Activated CD4-positive, alpha-beta T cell treated with anti-CD3 and anti-CD28 coated beads, Interleukin-2, amount 10 ng/mL, durations not matched to agents 7 days and 5 days (primary cell): Measurements from ENCODE around the gene OR5M10. TPM values are rescaled to one million over a fixed set of nuclear protein-coding genes. Genes with fewer than 3 reads are reported as not detected.
"Not testable (repeated sequence)": the region's sequence is repeated elsewhere in the genome, so short reads cannot be mapped to it uniquely, and the experiment has no call there.

Source experiments
- CTCF ChIA-PET: fragments of 350-600 bp; sonication (Branson Sonifier 250); formaldehyde crosslinking; loops from one replicate; lab custom pipeline; 2021; ENCODE audit warnings: antibody characterized with exemption; lab: Charles Lee
- POLR2A ChIA-PET: fragments of 350-600 bp; sonication (Branson Sonifier 250); formaldehyde crosslinking; loops from one replicate; lab custom pipeline; 2021; ENCODE audit warnings: antibody characterized with exemption; lab: Charles Lee
- DNase-seq: peaks from one replicate; pipeline ENCODE4 v3.0.0-alpha.2; 2020
- H3K27ac Mint-ChIP-seq: one replicate; pipeline ENCODE4 v1.8.0; 2021; ENCODE audit warnings: mild to moderate bottlenecking, moderate library complexity, mixed read lengths
- H3K27me3 Mint-ChIP-seq: one replicate; pipeline ENCODE4 v1.8.0; 2021; ENCODE audit warnings: mixed read lengths
- H3K36me3 Mint-ChIP-seq: one replicate; pipeline ENCODE4 v1.8.0; 2021; ENCODE audit warnings: low read depth, mixed read lengths
- H3K4me1 Mint-ChIP-seq: one replicate; pipeline ENCODE4 v1.8.0; 2021; ENCODE audit warnings: mixed read lengths
- H3K4me3 Mint-ChIP-seq: one replicate; pipeline ENCODE4 v1.8.0; 2021; ENCODE audit warnings: mild to moderate bottlenecking, moderate library complexity, mixed read lengths
- H3K9me3 Mint-ChIP-seq: one replicate; pipeline ENCODE4 v1.8.0; 2021; ENCODE audit warnings: mixed read lengths
- total RNA-seq, 2 experiments: library from RNA; stranded (reverse); gene quantifications; one replicate each; pipeline ENCODE4 v1.2.3, GENCODE V29; 2021

The OR5M10 gene
- total RNA-seq: not detected

DNA sequence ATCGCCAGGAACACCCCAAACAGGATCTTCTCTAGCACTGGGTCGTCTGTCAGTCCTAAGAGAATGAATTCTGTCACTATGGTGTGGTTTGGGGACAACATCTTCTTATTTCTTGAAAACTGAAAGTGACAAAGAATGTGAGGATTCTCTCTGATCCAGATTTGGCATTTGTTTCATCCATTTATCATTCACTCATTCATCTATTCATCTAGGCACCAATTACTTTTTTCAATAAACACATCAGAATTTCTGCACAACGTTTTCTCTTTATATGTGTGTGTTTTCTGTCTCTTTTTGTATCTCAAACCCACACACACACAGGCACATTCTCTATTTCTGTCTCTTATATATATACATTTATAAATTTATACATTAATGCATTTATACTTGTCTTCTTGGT is at the start of gene OR5M10:
Gene OR5M10, minus strand, starts transcription at position 101 of the 400 bp plus-strand sequence. Its CDS starts 0 bp downstream, at position 101.
- H3K4me1 Mint-ChIP-seq: no peaks in the 10 kb centered on the region
- CTCF ChIA-PET: no interaction called here
- no peak within 1 kb of the TSS for H3K27ac Mint-ChIP-seq

DNA sequence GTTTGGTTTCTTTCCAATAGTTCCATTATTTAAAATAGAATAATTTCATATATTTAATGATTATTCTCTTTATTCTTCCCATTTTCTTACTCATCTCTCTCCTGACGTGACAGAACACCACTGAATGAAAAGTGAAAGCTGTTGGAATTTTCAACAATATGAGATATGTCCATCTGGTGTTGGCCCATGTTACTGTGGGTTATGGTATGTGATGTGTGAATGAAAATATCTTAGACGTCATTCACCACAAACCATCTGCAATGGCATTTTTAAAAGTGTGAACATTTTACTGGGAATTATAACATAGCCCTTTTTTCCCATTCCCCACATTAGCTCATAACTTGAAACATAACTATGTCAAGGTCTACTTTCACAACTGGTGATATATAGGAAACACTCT is 48.4 kb upstream of the OR5M10 start:
- Mint-ChIP-seq H3K27me3 (no peaks in the 10 kb centered on the region), H3K27ac (no peak overlapping the region), H3K36me3 (no peaks in the 10 kb centered on the region), H3K4me3 (no peak overlapping the region), H3K4me1 (no peaks in the 10 kb centered on the region), H3K9me3 (no peaks in the 10 kb centered on the region)
- ChIA-PET CTCF (no interaction called here), POLR2A (no interaction called here)
- DNase-seq: no peak

More for the DNA sequence above, at the start of gene OR5M10:
- no peak within 1 kb of the TSS for H3K4me3 Mint-ChIP-seq
- H3K27me3 Mint-ChIP-seq: no peaks in the 10 kb centered on the region
- H3K36me3 Mint-ChIP-seq: no peaks in the 10 kb centered on the region
- H3K9me3 Mint-ChIP-seq: peaks cover 8% of the 10 kb centered on the region
- no peak for DNase-seq
- POLR2A ChIA-PET: no interaction called here

DNA sequence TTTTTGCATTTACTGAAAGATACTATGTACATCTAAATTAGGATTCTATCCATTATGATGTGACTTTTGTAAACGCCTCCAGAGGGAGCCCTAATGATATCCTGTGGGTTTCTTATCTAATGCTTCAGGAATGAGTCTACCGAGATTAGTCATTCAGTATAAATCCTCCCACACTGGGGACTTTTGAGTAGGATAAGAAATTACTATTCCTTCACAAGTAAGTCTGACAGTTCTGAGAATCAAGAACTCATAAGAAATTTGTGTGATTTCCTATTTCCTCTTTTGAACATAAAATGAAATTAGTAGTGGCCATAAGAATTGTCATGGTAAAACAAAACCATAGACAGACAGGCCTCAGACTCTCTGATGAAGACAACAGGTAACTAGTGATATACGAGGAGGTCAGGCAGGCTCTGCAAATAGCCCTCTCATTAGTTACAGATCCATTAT is 47.2 kb upstream of the OR5M10 start:
- H3K27me3 Mint-ChIP-seq: no peaks in the 10 kb centered on the region
- POLR2A ChIA-PET: no interaction called here
- H3K4me3 Mint-ChIP-seq: no peak overlapping the region
- DNase-seq: no peak
- H3K27ac Mint-ChIP-seq: no peak overlapping the region
- H3K4me1 Mint-ChIP-seq: no peaks in the 10 kb centered on the region
- CTCF ChIA-PET: no interaction called here
- no peaks in the 10 kb centered on the region for H3K36me3 Mint-ChIP-seq
- H3K9me3 Mint-ChIP-seq: no peaks in the 10 kb centered on the region

DNA sequence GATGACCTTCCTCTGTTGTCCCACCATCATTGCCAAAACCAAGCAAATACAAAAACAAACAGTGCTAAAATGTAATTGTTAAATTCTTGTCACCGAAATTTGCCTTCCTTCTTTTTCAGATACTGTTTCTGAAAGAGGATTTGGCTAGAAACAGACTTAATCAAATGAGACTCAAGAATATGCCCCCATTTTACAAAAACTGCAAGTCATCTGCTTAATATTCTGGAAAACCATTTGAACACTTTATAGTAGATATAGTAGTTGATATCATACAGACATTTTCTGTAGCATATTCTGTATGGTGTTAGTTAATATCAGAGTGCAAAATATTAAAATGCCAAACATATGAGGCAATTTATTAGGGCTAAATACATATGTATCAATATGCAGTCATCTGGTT is 33.7 kb upstream of the OR5M10 start:
- H3K27ac Mint-ChIP-seq: no peak overlapping the region
- H3K27me3 Mint-ChIP-seq: no peaks in the 10 kb centered on the region
- H3K4me3 Mint-ChIP-seq: no peak overlapping the region
- ChIA-PET CTCF (no interaction called here), POLR2A (no interaction called here)
- no peaks in the 10 kb centered on the region for H3K36me3 Mint-ChIP-seq
- H3K4me1 Mint-ChIP-seq: no peaks in the 10 kb centered on the region
- no peak for DNase-seq
- no peaks in the 10 kb centered on the region for H3K9me3 Mint-ChIP-seq

DNA sequence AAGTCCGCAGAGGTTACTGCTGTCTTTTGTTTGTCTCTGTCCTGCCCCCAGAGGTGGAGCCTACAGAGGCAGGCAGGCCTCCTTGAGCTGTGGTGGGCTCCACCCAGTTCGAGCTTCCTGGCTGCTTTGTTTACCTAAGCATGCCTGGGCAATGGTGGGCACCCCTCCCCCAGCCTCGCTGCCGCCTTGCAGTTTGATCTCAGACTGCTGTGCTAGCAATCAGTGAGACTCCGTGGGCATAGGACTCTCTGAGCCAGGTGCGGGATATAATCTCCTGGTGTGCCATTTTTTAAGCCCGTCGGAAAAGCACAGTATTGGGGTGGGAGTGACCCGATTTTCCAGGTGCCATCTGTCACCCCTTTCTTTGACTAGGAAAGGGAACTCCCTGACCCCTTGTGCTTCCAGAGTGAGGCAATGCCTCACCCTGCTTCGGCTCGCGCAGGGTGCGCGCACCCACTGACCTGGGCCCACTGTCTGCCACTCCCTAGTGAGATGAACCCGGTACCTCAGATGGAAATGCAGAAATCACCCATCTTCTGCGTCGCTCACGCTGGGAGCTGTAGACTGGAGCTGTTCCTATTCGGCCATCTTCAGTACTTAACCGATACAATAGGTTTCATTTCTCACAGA is 14.7 kb upstream of the OR5M10 start:
- POLR2A ChIA-PET, H3K9me3 Mint-ChIP-seq, H3K27ac Mint-ChIP-seq, H3K4me1 Mint-ChIP-seq, H3K4me3 Mint-ChIP-seq, CTCF ChIA-PET, H3K36me3 Mint-ChIP-seq, DNase-seq, H3K27me3 Mint-ChIP-seq: not testable (repeated sequence)

DNA sequence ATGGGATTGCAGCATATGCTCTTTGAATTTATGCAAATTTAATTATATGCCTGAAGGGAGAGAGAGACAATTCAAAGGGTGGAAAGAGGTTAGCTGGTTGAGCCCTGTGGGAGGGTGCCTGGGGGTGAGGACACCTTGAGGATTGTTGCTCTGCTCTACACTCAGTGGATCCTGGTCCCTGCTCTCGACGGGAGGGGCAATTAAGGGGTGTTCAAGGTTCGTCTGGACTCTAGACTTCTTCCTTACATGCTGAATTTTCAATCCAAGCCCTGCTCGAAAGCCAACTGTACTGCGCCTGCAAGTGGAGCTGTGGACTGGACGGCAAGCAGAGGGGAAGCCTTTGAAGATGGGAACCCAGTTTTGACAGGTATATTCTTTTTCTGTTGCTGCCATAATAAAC is 18.9 kb downstream of the OR5M10 start:
- no peak overlapping the region for H3K4me3 Mint-ChIP-seq
- no peaks in the 10 kb centered on the region for H3K4me1 Mint-ChIP-seq
- H3K27ac Mint-ChIP-seq: no peak overlapping the region
- no peak for DNase-seq
- POLR2A ChIA-PET: no interaction called here
- no peaks in the 10 kb centered on the region for H3K27me3 Mint-ChIP-seq
- no peaks in the 10 kb centered on the region for H3K36me3 Mint-ChIP-seq
- peaks cover 7% of the 10 kb centered on the region for H3K9me3 Mint-ChIP-seq
- CTCF ChIA-PET: no interaction called here

DNA sequence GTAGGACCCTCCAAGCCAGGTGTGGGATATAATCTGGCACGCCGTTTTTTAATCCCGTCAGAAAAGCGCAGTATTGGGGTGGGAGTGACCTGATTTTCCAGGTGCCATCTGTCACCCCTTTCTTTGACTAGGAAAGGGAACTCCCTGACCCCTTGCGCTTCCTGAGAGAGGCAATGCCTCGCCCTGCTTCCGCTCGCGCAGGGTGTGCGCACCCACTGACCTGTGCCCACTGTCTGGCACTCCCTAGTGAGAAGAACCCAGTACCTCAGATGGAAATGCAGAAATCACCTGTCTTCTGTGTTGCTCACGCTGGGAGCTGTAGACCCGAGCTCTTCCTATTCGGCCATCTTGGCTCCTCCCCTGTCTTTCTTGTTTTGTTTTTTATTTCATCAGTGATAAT is 22.8 kb downstream of the OR5M10 start:
- H3K27ac Mint-ChIP-seq, POLR2A ChIA-PET, H3K9me3 Mint-ChIP-seq, DNase-seq, H3K4me3 Mint-ChIP-seq, H3K36me3 Mint-ChIP-seq, H3K4me1 Mint-ChIP-seq, H3K27me3 Mint-ChIP-seq, CTCF ChIA-PET: not testable (repeated sequence)

DNA sequence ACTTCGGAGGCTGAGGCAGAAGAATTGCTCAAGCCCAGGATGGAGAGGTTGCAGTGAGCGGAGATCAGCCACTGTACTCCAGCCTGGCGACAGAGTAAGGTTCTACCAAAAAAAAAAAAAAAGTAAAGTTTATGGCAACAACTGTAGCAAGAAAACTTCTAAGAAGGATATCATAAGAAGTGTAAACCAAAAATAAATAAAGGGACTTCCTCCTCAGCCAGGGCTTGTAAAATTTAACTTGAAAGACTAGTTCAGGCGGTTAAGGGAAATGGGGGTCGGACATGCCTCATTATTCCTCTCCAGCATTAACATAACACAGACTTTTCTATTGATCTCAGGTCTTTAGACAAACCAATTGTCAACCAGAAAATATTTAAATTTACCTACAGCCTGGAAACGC is 32.0 kb downstream of the OR5M10 start:
- H3K4me3 Mint-ChIP-seq: no peak overlapping the region
- H3K36me3 Mint-ChIP-seq: no peaks in the 10 kb centered on the region
- no peaks in the 10 kb centered on the region for H3K4me1 Mint-ChIP-seq
- ChIA-PET CTCF (no interaction called here), POLR2A (no interaction called here)
- no peaks in the 10 kb centered on the region for H3K27me3 Mint-ChIP-seq
- H3K9me3 Mint-ChIP-seq: peaks cover 9% of the 10 kb centered on the region
- no peak for DNase-seq
- no peak overlapping the region for H3K27ac Mint-ChIP-seq

DNA sequence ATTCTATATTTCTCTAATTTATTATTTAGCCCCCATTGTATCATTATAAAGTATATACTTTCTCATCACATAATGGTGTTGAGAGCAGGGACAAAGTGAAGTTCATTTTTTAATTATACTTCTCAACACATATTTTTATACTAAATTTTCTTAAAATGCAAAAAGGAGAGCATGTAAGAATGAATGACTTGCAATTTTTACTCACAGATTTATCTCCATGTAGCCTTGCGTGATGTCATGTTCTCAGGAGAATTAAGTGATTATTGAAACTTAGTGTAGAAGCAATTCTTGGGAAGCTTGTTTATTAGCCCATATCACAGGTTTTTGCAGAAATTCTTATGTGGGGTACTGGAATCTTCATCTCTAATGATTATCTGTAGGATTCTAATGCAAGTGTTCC is 33.8 kb downstream of the OR5M10 start:
- POLR2A ChIA-PET: no interaction called here
- DNase-seq: no peak
- H3K4me1 Mint-ChIP-seq: no peaks in the 10 kb centered on the region
- CTCF ChIA-PET: no interaction called here
- no peaks in the 10 kb centered on the region for H3K27me3 Mint-ChIP-seq
- no peaks in the 10 kb centered on the region for H3K36me3 Mint-ChIP-seq
- no peak overlapping the region for H3K4me3 Mint-ChIP-seq
- no peak overlapping the region for H3K27ac Mint-ChIP-seq
- H3K9me3 Mint-ChIP-seq: peaks cover 11% of the 10 kb centered on the region

DNA sequence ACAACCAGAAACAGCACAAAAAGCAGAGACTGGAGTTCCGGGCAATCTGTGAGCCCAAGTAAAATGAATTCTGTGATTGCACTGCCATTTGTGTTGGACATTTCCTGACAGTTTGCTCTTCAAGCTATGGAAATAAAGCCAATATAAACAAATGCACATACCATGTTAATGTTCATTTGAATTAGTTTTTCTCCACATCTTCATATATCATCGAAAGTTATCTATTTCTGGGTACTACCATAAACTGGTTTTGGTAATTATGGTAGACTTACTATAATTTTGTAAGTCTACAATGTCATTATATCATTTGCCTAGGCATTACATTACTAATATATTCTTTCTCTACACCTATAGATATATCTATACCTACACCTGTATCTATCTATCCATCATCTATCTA is 34.4 kb downstream of the OR5M10 start, which contains the start of gene OR5M11:
Gene OR5M11, minus strand, starts transcription at position 101 of the 400 bp plus-strand sequence. Its CDS starts 0 bp downstream, at position 101.
- H3K27me3 Mint-ChIP-seq: no peaks in the 10 kb centered on the region
- H3K36me3 Mint-ChIP-seq: no peaks in the 10 kb centered on the region
- ChIA-PET CTCF (no interaction called here), POLR2A (no interaction called here)
- peaks cover 11% of the 10 kb centered on the region for H3K9me3 Mint-ChIP-seq
- no peak within 1 kb of the TSS for H3K27ac Mint-ChIP-seq
- H3K4me1 Mint-ChIP-seq: no peaks in the 10 kb centered on the region
- no peak for DNase-seq
- H3K4me3 Mint-ChIP-seq: no peak within 1 kb of the TSS

DNA sequence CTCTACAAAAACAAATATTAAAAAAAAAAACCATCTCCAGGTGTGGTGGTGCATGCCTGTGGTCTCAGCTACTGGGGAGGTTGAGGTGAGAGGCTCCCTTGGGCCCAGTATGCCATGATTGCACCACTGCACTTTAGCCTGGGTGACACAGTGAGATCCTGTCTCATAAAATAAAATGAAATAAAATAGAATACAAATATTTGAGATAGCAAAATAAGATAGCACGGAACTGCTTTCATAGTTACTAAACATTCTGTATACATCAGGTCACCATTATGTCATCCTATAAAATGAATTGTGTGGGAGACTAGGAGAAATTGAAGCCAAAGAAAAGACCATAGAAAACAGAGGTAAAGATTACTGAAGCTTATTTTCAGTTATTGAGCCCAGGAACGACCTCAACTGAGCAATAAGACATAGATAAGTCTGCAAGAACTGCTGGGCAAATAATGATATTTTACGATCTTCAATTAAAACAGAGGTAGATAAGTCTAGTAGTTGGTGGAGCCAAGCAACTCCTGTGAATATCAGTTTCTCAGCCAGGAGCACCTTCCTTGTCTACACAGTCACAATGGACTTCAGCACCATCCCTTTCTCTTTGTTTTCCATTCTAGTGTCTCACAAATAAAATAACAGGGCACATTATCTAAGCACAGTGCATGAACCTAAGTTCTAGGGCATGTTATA is 44.3 kb downstream of the OR5M10 start:
- H3K27me3 Mint-ChIP-seq: no peaks in the 10 kb centered on the region
- H3K9me3 Mint-ChIP-seq: peaks cover 3% of the 10 kb centered on the region
- DNase-seq: no peak
- ChIA-PET CTCF (no interaction called here), POLR2A (no interaction called here)
- no peak overlapping the region for H3K4me3 Mint-ChIP-seq
- H3K36me3 Mint-ChIP-seq: no peaks in the 10 kb centered on the region
- H3K4me1 Mint-ChIP-seq: no peaks in the 10 kb centered on the region
- H3K27ac Mint-ChIP-seq: no peak overlapping the region

DNA sequence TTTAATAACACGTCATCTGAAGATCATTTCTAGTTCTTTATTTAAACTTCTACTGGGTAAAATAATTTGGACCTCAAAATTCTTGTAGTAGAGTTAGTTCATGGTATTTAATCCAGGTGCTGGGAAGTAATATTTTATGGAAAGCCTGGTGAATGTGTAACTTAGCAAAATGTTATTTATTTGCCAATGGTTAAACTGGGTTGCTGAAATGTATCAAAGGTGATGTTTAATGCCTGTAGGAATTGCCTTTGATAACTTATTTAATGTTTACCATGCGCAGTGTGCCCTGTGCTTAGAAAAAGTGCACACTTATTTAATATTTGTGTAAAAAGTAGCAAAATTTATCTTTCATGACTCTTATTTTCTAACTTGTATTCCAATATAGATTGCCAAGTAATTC is 45.7 kb downstream of the OR5M10 start:
- no peak for DNase-seq
- no peak overlapping the region for H3K4me3 Mint-ChIP-seq
- no peaks in the 10 kb centered on the region for H3K27me3 Mint-ChIP-seq
- H3K9me3 Mint-ChIP-seq: peaks cover 3% of the 10 kb centered on the region
- no peaks in the 10 kb centered on the region for H3K4me1 Mint-ChIP-seq
- H3K36me3 Mint-ChIP-seq: no peaks in the 10 kb centered on the region
- CTCF ChIA-PET: no interaction called here
- POLR2A ChIA-PET: no interaction called here
- no peak overlapping the region for H3K27ac Mint-ChIP-seq
